K562 (cell line): ENCODE measurements around the gene TERT.

Experiments
- BDP1 ChIP-seq: IDR thresholded peaks from 3 replicates; pipeline ENCODE4 v1.6.1; 2011; ENCODE audit not compliant: insufficient read length, insufficient read depth
- BRCA1 ChIP-seq, 2 experiments: fragments of 450-650 bp in 1 of 2; sonication (generic) in 1 of 2; formaldehyde crosslinking in 1 of 2; IDR thresholded peaks; 2 replicates each; pipeline versions ENCODE4 v1.5.0 to v1.6.1; 2017 to 2020; ENCODE audit warnings: mild to moderate bottlenecking in 1 of 2, missing genetic modification reagents in 1 of 2
- HCFC1 ChIP-seq: IDR thresholded peaks from 2 replicates; pipeline ENCODE4 v1.6.1; 2012; ENCODE audit warnings: low read depth, low read length, improper control_type of control experiment
- NCOA6 ChIP-seq: fragments of 450-650 bp; IDR thresholded peaks from 2 replicates; pipeline ENCODE4 v1.6.1; 2017; ENCODE audit warnings: mild to moderate bottlenecking
- NFXL1 ChIP-seq: fragments of 450-650 bp; formaldehyde crosslinking; IDR thresholded peaks from 2 replicates; pipeline ENCODE4 v1.4.0; 2021; ENCODE audit warnings: mild to moderate bottlenecking
- PHF21A ChIP-seq: fragments of 450-650 bp; IDR thresholded peaks from 2 replicates; pipeline ENCODE4 v1.6.1; 2017; ENCODE audit warnings: low read depth, borderline replicate concordance
- POLR2A ChIP-seq: fragments of 450-650 bp; conservative IDR thresholded peaks from 2 replicates; pipeline ENCODE4 v1.6.1; 2016
- SRF ChIP-seq, 2 experiments: fragments of 250-450, 450-650 bp in 1 of 2; sonication (Bioruptor Pico) in 1 of 2; sonication (generic) in 1 of 2; formaldehyde crosslinking; IDR thresholded peaks; 2 replicates each; pipeline versions ENCODE4 v1.5.0 to v1.5.1; 2020 to 2022; ENCODE audit warnings: mild to moderate bottlenecking in 1 of 2, missing genetic modification reagents in 1 of 2
- TCF7L2 ChIP-seq: fragments of 150-350 bp; IDR thresholded peaks from 2 replicates; pipeline ENCODE4 v1.6.1; 2016; ENCODE audit warnings: low read depth, mild to moderate bottlenecking, low read length, moderate library complexity
- ZBTB40 ChIP-seq, 2 experiments: fragments of 450-650 bp in 1 of 2; sonication (generic) in 1 of 2; formaldehyde crosslinking in 1 of 2; IDR thresholded peaks; 2 replicates each; pipeline versions ENCODE4 v1.7.1 to v1.9.0; 2016 to 2022; ENCODE audit warnings: inconsistent platforms in 1 of 2, mild to moderate bottlenecking in 1 of 2, missing genetic modification reagents in 1 of 2
- ZNF324 ChIP-seq: fragments of 250-450 bp; sonication (Bioruptor Pico); IDR thresholded peaks from 2 replicates; pipeline ENCODE4 v1.4.0; 2020; ENCODE audit warnings: mild to moderate bottlenecking
- TF ChIP-seq, protein P1 (sequence below), 3 experiments: IDR thresholded peaks in 2 of 3; conservative IDR thresholded peaks in 1 of 3; 2 replicates each; pipeline ENCODE4 v1.5.1; 2011 to 2012; ENCODE audit warnings: low read length in 3 of 3, mild to moderate bottlenecking in 3 of 3, control low read depth in 2 of 3, improper control_type of control experiment in 1 of 3, inconsistent platforms in 1 of 3, low read depth in 1 of 3, mixed read lengths in 1 of 3, moderate library complexity in 1 of 3; ENCODE audit not compliant: insufficient read depth in 2 of 3
- TF ChIP-seq, protein P2 (sequence below): fragments of 250-450 bp; sonication (Bioruptor Pico); IDR thresholded peaks from 2 replicates; pipeline ENCODE4 v1.4.0; 2020; ENCODE audit warnings: mild to moderate bottlenecking, moderate library complexity
- TF ChIP-seq, protein P3 (sequence below): sonication (generic); formaldehyde crosslinking; IDR thresholded peaks from 2 replicates; pipeline ENCODE4 v1.8.0; 2022; ENCODE audit warnings: mild to moderate bottlenecking, missing genetic modification reagents, borderline replicate concordance

DNA sequence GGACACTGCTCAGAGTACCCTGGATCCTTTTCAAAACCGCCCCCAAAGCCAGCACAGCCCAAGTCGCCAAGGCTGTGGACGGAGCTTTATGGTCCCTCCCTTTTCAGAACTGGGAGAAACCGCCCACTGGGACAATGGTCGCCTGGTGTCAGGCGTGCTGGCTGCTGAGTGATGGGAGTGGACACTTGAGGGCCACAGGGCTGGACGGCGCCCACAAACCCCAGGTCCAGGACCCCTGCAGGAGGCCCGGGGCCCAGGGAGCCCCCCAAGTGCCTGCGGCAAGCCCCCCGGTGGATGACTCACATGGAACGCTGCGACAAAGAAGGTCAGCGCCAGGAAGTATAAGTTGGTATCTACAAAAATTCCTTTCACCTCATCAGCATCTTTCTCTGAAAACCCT is 39.1 kb upstream of the TERT start:
- TF ChIP-seq NCOA6, result no peak
- TF ChIP-seq POLR2A, result no peak
- TF ChIP-seq ZBTB40 (IDR thresholded peaks at IDR 0.05), result no peak
- TF ChIP-seq ZBTB40 (CRISPR knock-in tag; IDR thresholded peaks at IDR 0.05), result no peak
- TF ChIP-seq PHF21A, result no peak
- TF ChIP-seq, protein P1, sequence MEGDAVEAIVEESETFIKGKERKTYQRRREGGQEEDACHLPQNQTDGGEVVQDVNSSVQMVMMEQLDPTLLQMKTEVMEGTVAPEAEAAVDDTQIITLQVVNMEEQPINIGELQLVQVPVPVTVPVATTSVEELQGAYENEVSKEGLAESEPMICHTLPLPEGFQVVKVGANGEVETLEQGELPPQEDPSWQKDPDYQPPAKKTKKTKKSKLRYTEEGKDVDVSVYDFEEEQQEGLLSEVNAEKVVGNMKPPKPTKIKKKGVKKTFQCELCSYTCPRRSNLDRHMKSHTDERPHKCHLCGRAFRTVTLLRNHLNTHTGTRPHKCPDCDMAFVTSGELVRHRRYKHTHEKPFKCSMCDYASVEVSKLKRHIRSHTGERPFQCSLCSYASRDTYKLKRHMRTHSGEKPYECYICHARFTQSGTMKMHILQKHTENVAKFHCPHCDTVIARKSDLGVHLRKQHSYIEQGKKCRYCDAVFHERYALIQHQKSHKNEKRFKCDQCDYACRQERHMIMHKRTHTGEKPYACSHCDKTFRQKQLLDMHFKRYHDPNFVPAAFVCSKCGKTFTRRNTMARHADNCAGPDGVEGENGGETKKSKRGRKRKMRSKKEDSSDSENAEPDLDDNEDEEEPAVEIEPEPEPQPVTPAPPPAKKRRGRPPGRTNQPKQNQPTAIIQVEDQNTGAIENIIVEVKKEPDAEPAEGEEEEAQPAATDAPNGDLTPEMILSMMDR (IDR thresholded peaks at IDR 0.05 in 2 of 3, conservative IDR thresholded peaks at IDR 0.05 in 1 of 3; ENCODE audit: insufficient read depth in 2 of 3, low read depth in 1 of 3, low read length in 3 of 3), result no peak
- TF ChIP-seq NFXL1, result no peak
- TF ChIP-seq BDP1, result no peak
- TF ChIP-seq, protein P2, sequence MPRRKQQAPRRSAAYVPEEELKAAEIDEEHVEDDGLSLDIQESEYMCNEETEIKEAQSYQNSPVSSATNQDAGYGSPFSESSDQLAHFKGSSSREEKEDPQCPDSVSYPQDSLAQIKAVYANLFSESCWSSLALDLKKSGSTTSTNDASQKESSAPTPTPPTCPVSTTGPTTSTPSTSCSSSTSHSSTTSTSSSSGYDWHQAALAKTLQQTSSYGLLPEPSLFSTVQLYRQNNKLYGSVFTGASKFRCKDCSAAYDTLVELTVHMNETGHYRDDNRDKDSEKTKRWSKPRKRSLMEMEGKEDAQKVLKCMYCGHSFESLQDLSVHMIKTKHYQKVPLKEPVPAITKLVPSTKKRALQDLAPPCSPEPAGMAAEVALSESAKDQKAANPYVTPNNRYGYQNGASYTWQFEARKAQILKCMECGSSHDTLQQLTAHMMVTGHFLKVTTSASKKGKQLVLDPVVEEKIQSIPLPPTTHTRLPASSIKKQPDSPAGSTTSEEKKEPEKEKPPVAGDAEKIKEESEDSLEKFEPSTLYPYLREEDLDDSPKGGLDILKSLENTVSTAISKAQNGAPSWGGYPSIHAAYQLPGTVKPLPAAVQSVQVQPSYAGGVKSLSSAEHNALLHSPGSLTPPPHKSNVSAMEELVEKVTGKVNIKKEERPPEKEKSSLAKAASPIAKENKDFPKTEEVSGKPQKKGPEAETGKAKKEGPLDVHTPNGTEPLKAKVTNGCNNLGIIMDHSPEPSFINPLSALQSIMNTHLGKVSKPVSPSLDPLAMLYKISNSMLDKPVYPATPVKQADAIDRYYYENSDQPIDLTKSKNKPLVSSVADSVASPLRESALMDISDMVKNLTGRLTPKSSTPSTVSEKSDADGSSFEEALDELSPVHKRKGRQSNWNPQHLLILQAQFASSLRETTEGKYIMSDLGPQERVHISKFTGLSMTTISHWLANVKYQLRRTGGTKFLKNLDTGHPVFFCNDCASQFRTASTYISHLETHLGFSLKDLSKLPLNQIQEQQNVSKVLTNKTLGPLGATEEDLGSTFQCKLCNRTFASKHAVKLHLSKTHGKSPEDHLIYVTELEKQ, result no peak
- no peak for TF ChIP-seq ZNF324
- TF ChIP-seq, protein P3, sequence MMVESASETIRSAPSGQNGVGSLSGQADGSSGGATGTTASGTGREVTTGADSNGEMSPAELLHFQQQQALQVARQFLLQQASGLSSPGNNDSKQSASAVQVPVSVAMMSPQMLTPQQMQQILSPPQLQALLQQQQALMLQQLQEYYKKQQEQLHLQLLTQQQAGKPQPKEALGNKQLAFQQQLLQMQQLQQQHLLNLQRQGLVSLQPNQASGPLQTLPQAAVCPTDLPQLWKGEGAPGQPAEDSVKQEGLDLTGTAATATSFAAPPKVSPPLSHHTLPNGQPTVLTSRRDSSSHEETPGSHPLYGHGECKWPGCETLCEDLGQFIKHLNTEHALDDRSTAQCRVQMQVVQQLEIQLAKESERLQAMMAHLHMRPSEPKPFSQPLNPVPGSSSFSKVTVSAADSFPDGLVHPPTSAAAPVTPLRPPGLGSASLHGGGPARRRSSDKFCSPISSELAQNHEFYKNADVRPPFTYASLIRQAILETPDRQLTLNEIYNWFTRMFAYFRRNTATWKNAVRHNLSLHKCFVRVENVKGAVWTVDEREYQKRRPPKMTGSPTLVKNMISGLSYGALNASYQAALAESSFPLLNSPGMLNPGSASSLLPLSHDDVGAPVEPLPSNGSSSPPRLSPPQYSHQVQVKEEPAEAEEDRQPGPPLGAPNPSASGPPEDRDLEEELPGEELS (CRISPR knock-in tag), result no peak
- no peak for TF ChIP-seq TCF7L2
- TF ChIP-seq HCFC1, result no peak
- no peak for TF ChIP-seq BRCA1 (IDR thresholded peaks at IDR 0.05)
- TF ChIP-seq BRCA1 (CRISPR knock-in tag; IDR thresholded peaks at IDR 0.05), result no peak
- TF ChIP-seq SRF (CRISPR knock-in tag; IDR thresholded peaks at IDR 0.05), result no peak
